Lower leg skin (tissue), 3 donors: ENCODE data around the gene SLC35F6.

Experiments used
- POLR2A ChIP-seq, 2 donors: fragments of 450-650 bp; IDR thresholded peaks; one replicate each; pipeline ENCODE4 v1.6.1; 2016 to 2017; ENCODE audit warnings: antibody characterized with exemption in 2 of 2, mild to moderate bottlenecking in 1 of 2, moderate library complexity in 1 of 2
- TF ChIP-seq, protein P1 (sequence below), 3 donors: fragments of 450-650 bp; IDR thresholded peaks; one replicate each; pipeline ENCODE4 v1.5.1; 2016; ENCODE audit warnings: antibody characterized with exemption in 3 of 3, mild to moderate bottlenecking in 3 of 3, moderate library complexity in 2 of 3

DNA sequence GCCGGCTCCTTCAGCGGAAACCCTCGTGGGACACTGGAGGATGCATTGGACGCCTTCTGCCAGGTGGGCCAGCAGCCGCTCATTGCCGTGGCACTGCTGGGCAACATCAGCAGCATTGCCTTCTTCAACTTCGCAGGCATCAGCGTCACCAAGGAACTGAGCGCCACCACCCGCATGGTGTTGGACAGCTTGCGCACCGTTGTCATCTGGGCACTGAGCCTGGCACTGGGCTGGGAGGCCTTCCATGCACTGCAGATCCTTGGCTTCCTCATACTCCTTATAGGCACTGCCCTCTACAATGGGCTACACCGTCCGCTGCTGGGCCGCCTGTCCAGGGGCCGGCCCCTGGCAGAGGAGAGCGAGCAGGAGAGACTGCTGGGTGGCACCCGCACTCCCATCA, 14.0 kb downstream of the SLC35F6 start:
- TF ChIP-seq POLR2A (IDR thresholded peaks at IDR 0.05): no peak
- TF ChIP-seq, protein P1, sequence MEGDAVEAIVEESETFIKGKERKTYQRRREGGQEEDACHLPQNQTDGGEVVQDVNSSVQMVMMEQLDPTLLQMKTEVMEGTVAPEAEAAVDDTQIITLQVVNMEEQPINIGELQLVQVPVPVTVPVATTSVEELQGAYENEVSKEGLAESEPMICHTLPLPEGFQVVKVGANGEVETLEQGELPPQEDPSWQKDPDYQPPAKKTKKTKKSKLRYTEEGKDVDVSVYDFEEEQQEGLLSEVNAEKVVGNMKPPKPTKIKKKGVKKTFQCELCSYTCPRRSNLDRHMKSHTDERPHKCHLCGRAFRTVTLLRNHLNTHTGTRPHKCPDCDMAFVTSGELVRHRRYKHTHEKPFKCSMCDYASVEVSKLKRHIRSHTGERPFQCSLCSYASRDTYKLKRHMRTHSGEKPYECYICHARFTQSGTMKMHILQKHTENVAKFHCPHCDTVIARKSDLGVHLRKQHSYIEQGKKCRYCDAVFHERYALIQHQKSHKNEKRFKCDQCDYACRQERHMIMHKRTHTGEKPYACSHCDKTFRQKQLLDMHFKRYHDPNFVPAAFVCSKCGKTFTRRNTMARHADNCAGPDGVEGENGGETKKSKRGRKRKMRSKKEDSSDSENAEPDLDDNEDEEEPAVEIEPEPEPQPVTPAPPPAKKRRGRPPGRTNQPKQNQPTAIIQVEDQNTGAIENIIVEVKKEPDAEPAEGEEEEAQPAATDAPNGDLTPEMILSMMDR (IDR thresholded peaks at IDR 0.05): no peak
